Sciatic nerve (tissue), 2 donors: ENCODE measurements around the gene CHST2. TPM values are rescaled to one million over a fixed set of nuclear protein-coding genes. Genes with fewer than 3 reads are reported as not detected.

Source experiments
- ATAC-seq: fragments of 200-7000 bp; cut with Tn5 transposase; one replicate; pipeline ENCODE4 v1.9.1; 2020; ENCODE audit warnings: mild to moderate bottlenecking, moderate library complexity
- DNase-seq: peaks from one replicate; pipeline ENCODE4 v3.0.0-alpha.2; 2020; ENCODE audit warnings: low spot score
- intact Hi-C: fragments of 100-400 bp; cut with DNase I; formaldehyde crosslinking; loops from one replicate; pipeline ENCODE4 v1.14.2; 2022
- total RNA-seq: library from RNA; stranded (reverse); fragmentation: NEBNext Ultra II Directional; extraction: Animal tissue kit (Norgen Biotek cat#: 25700); gene quantifications from one replicate; pipeline ENCODE4 v1.2.1, GENCODE V29; 2021
- donor health status: DM: no; HTN: no; CAD: no.
- donor health status: DM: no; HTN: no; CAD: no.

The CHST2 gene
- total RNA-seq, 1 donor from 2014 or later = 37.1 TPM

DNA sequence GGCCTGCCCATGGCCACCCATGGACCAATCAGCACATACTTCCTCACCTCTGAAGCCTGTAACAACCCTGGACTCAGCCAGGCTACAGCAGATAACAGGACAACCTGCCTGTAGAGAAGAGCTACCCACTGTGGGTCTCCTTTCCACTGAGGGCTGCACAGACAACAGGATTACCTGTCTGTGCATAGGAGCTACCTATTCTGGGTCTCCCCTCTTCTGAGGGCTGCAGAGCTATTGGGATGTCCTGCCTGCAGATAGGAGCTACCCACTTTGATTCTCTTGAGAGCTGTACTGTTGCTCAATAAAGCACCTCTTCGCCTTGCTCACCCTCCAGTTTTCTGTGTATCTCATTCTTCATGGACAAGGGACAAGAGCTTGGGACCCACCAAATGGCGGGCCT, 23.8 kb upstream of the CHST2 start:
- intact Hi-C loops = no loop called here
- ATAC-seq (no peak), DNase-seq (no peak)

- intact Hi-C loops = no loop called here
- no peak for DNase-seq
- ATAC-seq = no peak
Observed at GRCh38 chr3:143098032-143098764, 21.4 kb upstream of the CHST2 start.

DNA sequence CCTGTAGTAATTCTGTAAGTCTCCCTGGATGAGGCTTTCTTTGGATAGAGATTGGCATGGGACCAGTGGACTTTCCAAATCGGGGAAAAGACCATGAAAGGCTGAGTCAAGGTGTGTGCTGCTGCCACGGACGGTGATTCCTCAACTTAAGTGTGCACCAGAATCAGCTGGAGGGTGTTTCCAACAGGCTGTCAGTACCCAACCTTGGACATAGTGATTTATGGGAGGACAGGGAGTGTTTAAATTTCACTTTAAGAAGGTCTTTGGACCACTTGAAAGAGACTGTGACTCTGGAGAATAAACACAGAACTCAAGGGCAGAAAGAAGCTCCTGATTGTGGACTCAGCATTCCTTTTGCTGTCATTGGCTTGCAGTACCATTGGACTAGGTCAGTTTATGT, 20.4 kb upstream of the CHST2 start:
- intact Hi-C loops = no loop called here

GRCh38 chr3:143099690-143100089, 19.9 kb upstream of the CHST2 start:
- intact Hi-C loops = no loop called here
- peak; percentile 53 for ATAC-seq
- DNase-seq = no peak

More for the DNA sequence above, 20.4 kb upstream of the CHST2 start:
- no peak for ATAC-seq
- DNase-seq = no peak

- intact Hi-C loops = no loop called here
- ATAC-seq (no peak), DNase-seq (no peak)
Observed at GRCh38 chr3:143100451-143100850, 19.1 kb upstream of the CHST2 start.

DNA sequence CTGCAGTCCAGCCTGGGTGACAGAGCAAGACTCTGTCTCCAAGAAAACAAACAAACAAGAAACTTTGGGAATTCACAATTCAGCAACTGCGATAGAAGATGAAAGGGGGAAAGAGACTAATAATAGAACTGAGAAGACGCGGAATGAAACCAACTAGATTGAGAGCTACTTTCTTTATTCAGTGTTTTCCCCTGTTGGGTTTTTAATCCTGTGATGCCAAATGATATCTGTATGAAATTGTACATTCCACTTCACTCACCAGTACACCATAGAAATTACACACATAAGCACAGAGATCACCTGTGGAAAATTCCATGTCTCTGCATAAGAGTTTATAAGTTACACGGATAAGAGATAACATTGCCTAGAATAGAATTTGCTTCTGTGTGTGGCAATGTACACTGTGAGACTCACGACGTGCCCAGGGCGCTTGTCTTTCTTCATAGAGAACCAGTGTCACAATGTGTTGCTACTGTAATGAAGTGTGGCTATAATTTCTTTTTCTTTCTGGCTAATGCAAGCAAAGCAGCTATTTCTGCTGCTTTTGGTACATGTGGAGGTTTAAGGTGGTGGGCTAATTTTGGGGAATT, 17.7 kb upstream of the CHST2 start:
- intact Hi-C loops = no loop called here
- ATAC-seq (no peak), DNase-seq (no peak)

- DNase-seq (no peak), ATAC-seq (no peak)
- intact Hi-C loops = no loop called here
Observed at GRCh38 chr3:143103652-143104051, 15.9 kb upstream of the CHST2 start.

GRCh38 chr3:143105170-143105569, 14.4 kb upstream of the CHST2 start:
- intact Hi-C loops = no loop called here
- no peak for DNase-seq
- no peak for ATAC-seq

DNA sequence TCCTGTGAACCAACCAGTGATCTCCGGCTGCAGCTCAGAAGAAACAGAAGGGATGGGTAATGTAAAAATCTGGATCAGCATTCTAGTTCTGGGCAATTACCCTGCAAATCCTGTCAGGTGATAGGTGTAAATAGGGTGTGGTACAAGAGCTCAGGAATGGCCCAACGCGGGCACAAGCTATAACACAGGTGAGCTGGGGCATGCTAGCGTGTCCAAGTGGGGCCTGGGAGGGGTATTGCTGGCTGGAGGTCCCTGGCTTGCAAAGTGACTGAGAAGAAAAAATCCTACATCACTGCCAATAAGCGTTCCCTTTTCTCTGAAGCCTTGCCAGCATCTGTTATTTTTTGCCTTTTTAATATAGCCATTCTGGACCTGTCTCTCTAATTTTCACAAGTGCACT, 9.7 kb upstream of the CHST2 start:
- ATAC-seq = no peak
- intact Hi-C loops = no loop called here
- no peak for DNase-seq

DNA sequence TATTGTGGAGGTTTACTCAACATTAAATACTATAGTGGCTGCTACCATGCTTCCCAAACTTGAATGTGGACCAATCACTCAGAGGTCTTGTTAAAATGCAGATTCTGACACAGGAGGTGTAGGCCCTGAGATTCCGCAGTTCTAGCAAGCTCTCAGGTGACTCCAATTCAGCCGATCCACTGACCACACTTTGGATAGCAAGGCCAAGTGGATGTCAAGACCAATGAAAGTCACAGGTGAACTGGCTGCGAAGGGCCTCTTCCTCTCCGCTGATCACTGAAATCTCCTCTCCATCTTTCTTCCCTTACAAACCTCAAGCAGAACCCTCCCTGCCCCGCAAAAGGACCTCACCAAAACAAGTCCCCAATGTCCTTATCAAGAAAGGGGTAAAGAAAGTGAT, 9.2 kb upstream of the CHST2 start:
- DNase-seq (no peak), ATAC-seq (no peak)
- intact Hi-C loops = no loop called here

GRCh38 chr3:143118630-143119008, 952 bp upstream of the CHST2 start:
- ATAC-seq = no peak
- DNase-seq = no peak
- intact Hi-C loops = no loop called here

- intact Hi-C loops = no loop called here
- DNase-seq (no peak), ATAC-seq (peak; percentile 20)
Observed at GRCh38 chr3:143119974-143120715, 574 bp downstream of the CHST2 start.

DNA sequence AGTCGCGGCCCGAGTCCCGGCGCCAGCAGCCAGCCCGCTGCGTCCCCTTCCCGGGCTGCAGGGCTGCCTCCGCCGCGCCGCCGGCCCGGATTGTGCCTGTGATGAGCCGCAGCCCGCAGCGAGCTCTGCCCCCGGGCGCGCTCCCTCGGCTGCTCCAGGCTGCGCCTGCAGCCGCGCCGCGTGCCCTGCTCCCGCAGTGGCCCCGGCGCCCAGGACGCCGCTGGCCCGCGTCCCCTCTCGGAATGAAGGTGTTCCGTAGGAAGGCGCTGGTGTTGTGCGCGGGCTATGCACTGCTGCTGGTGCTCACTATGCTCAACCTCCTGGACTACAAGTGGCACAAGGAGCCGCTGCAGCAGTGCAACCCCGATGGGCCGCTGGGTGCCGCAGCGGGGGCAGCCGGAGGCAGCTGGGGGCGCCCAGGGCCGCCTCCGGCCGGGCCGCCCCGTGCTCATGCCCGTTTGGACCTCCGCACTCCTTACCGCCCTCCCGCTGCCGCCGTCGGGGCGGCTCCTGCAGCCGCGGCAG, 1.2 kb downstream of the CHST2 start:
- DNase-seq = no peak
- intact Hi-C loops = no loop called here
- ATAC-seq = no peak

GRCh38 chr3:143121241-143122088, 1.9 kb downstream of the CHST2 start:
- DNase-seq (peak; percentile 63), ATAC-seq (peak; percentile 20)
- intact Hi-C loops = no loop called here

- ATAC-seq (no peak), DNase-seq (no peak)
- intact Hi-C loops = no loop called here
Observed at GRCh38 chr3:143122089-143122430, 2.5 kb downstream of the CHST2 start.

GRCh38 chr3:143122608-143123352, 3.2 kb downstream of the CHST2 start:
- intact Hi-C loops = no loop called here
- DNase-seq = no peak
- ATAC-seq = no peak

DNA sequence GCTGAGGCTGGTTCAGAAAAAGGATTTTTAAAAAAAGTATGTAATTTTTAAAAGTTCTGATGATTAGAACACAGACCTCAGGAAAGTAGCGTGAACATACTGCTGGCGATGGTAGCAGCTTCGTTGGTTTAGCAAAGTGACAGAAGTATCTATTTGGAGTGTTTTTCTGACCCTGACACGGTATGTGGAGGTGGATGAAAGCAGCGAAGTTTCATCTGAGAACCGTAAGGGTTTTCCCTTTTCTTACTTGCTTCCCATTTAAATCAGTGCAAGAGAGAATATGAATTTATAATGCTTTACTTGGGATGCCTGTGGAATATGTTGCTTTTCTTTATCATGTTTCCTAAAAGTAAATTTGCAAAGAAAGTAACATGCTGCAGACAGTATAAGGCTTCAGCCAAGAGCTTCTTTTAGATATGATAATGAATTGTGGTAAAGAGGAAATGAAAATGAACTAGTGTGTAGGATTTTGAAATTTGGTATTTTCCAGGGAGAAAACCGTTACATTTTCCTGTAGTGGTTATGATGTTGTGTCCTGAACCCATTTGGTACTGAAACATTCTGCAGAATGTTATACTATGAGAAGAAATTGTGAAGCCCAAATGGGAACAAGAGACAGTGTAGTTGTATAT, 3.9 kb downstream of the CHST2 start:
- intact Hi-C loops = no loop called here
- DNase-seq = no peak
- no peak for ATAC-seq
